ENCODE data around the gene PROM1. TPM values are rescaled to one million over a fixed set of nuclear protein-coding genes. Genes with fewer than 3 reads are reported as not detected.

Gene PROM1
- total RNA-seq, 1 donor from 2014 or later, result 55.9 TPM

DNA sequence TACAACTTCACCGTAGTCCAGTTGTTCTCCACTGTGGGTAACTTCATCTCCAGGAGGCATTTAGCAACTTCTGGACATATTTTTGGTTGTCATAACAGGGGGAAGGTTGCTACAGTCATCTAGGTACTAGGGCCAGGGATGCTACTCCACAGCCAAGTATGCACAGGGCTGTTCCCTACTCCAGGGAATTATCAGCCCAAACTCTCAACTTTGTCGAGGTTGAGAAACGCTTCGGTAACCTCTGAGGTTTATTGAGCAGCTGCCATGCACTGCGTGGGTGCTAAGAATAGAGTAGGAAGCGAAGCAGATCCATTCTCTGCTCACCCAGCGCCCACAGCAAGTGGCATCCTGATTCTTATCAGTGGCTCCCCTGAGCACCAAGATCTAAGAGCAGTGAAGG lies 153.5 kb downstream of the PROM1 start:
- no peaks in the 10 kb centered on the region for H3K4me1 ChIP-seq
- no peak overlapping the region for H3K27ac ChIP-seq
- H4K20me1 ChIP-seq (ENCODE audit: low read depth), result no peaks in the 10 kb centered on the region
- no peaks in the 10 kb centered on the region for H3K27me3 ChIP-seq
- H2AFZ ChIP-seq (replicated peaks), result no peak overlapping the region
- H3F3A ChIP-seq (ENCODE audit: low read depth), result no peaks in the 10 kb centered on the region
- Mint-ChIP-seq H3K27ac (no peak overlapping the region), H3K4me3 (no peak overlapping the region), H3K27me3 (ENCODE audit: insufficient read depth, low read depth) (peaks cover 3% of the 10 kb centered on the region), H3K4me1 (no peaks in the 10 kb centered on the region), H3K36me3 (no peaks in the 10 kb centered on the region), H3K9me3 (peaks cover 3% of the 10 kb centered on the region)
- no peak overlapping the region for H3K4me3 ChIP-seq
- H3K9ac ChIP-seq, result no peak overlapping the region
- no peaks in the 10 kb centered on the region for H3K9me3 ChIP-seq (ENCODE audit: low read depth)
- no peaks in the 10 kb centered on the region for H3K79me2 ChIP-seq (ENCODE audit: low read depth)
- no peak overlapping the region for H3K4me2 ChIP-seq
- TF ChIP-seq EZH2phosphoT487 (IDR thresholded peaks at IDR 0.05) (no peak), EZH2 (IDR thresholded peaks at IDR 0.05) (no peak)
- TF ChIP-seq, protein P1, sequence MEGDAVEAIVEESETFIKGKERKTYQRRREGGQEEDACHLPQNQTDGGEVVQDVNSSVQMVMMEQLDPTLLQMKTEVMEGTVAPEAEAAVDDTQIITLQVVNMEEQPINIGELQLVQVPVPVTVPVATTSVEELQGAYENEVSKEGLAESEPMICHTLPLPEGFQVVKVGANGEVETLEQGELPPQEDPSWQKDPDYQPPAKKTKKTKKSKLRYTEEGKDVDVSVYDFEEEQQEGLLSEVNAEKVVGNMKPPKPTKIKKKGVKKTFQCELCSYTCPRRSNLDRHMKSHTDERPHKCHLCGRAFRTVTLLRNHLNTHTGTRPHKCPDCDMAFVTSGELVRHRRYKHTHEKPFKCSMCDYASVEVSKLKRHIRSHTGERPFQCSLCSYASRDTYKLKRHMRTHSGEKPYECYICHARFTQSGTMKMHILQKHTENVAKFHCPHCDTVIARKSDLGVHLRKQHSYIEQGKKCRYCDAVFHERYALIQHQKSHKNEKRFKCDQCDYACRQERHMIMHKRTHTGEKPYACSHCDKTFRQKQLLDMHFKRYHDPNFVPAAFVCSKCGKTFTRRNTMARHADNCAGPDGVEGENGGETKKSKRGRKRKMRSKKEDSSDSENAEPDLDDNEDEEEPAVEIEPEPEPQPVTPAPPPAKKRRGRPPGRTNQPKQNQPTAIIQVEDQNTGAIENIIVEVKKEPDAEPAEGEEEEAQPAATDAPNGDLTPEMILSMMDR (IDR thresholded peaks at IDR 0.05), result no peak
- DNase-seq (ENCODE audit: low spot score), result no peak
- no peaks in the 10 kb centered on the region for H3K36me3 ChIP-seq

DNA sequence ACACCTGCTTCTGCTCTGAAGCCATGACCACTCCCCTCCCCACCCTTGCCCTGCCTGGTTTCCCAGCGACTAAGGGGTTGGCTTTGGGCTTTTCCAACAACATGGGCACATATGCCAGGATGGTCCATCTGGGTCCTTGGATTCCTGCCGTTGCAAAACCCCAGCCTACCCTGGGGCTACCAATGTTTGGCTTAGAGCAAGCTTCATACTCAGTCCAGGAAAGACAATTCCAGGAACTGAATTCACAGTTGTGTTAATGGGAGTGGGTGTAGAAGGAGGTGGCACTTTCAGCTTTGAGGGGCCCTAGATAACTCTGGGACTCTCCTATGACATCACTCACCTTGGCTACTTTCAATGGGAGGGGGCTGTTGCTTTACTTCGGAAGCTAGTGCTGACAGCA lies 154.3 kb downstream of the PROM1 start:
- Mint-ChIP-seq H3K27me3 (ENCODE audit: insufficient read depth, low read depth) (peaks cover 3% of the 10 kb centered on the region), H3K4me3 (no peak overlapping the region), H3K9me3 (peaks cover 3% of the 10 kb centered on the region), H3K4me1 (no peaks in the 10 kb centered on the region), H3K27ac (no peak overlapping the region), H3K36me3 (no peaks in the 10 kb centered on the region)
- H3K9ac ChIP-seq, result no peak overlapping the region
- peak overlapping the region; percentile 42 for H2AFZ ChIP-seq (replicated peaks)
- H3K4me1 ChIP-seq, result no peaks in the 10 kb centered on the region
- H3K36me3 ChIP-seq, result no peaks in the 10 kb centered on the region
- H3K79me2 ChIP-seq (ENCODE audit: low read depth), result no peaks in the 10 kb centered on the region
- H3F3A ChIP-seq (ENCODE audit: low read depth), result no peaks in the 10 kb centered on the region
- H3K27me3 ChIP-seq, result no peaks in the 10 kb centered on the region
- H3K4me2 ChIP-seq, result no peak overlapping the region
- DNase-seq (ENCODE audit: low spot score), result no peak
- no peaks in the 10 kb centered on the region for H4K20me1 ChIP-seq (ENCODE audit: low read depth)
- H3K4me3 ChIP-seq, result no peak overlapping the region
- no peaks in the 10 kb centered on the region for H3K9me3 ChIP-seq (ENCODE audit: low read depth)
- H3K27ac ChIP-seq, result no peak overlapping the region
- no peak for TF ChIP-seq EZH2 (IDR thresholded peaks at IDR 0.05)
- no peak for TF ChIP-seq EZH2phosphoT487 (IDR thresholded peaks at IDR 0.05)
- TF ChIP-seq, protein P1 (IDR thresholded peaks at IDR 0.05), result no peak

DNA sequence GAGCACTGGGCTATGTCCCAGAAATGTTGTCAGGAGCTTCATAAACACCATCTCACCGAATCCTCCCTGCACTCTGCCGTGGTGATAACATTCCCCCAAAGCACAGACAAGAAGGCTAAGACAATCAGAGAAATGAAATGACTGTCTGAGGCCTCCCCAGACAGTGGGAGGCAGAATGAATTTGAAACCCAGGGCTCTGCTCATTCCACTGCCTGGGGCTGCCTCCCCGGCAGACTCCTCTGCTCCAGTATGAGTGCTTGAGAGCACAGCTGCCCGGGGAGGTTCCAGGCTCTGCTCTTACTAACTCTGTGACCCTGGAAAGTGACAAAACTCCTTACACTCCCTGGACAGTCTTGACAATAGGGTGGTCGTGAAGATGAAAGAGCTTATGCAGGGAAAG lies 154.9 kb downstream of the PROM1 start:
- Histone ChIP-seq H3K36me3 (no peaks in the 10 kb centered on the region), H3K9ac (no peak overlapping the region), H2AFZ (replicated peaks) (peak overlapping the region; percentile 42), H3K4me1 (no peaks in the 10 kb centered on the region), H3K27me3 (no peaks in the 10 kb centered on the region), H3K9me3 (ENCODE audit: low read depth) (no peaks in the 10 kb centered on the region), H3F3A (ENCODE audit: low read depth) (no peaks in the 10 kb centered on the region), H3K27ac (no peak overlapping the region), H4K20me1 (ENCODE audit: low read depth) (no peaks in the 10 kb centered on the region), H3K79me2 (ENCODE audit: low read depth) (no peaks in the 10 kb centered on the region), H3K4me2 (no peak overlapping the region), H3K4me3 (no peak overlapping the region)
- no peaks in the 10 kb centered on the region for H3K36me3 Mint-ChIP-seq
- peaks cover 3% of the 10 kb centered on the region for H3K9me3 Mint-ChIP-seq
- DNase-seq (ENCODE audit: low spot score), result no peak
- H3K27ac Mint-ChIP-seq, result no peak overlapping the region
- H3K4me1 Mint-ChIP-seq, result no peaks in the 10 kb centered on the region
- peaks cover 4% of the 10 kb centered on the region for H3K27me3 Mint-ChIP-seq (ENCODE audit: insufficient read depth, low read depth)
- no peak overlapping the region for H3K4me3 Mint-ChIP-seq
- TF ChIP-seq, protein P1 (IDR thresholded peaks at IDR 0.05), result no peak
- no peak for TF ChIP-seq EZH2phosphoT487 (IDR thresholded peaks at IDR 0.05)
- TF ChIP-seq EZH2 (IDR thresholded peaks at IDR 0.05), result no peak

Data from neural progenitor cell (in vitro differentiated cells).